DND-41 (cell line): ENCODE results near the gene MAP4K3.

Experiments used
- ATAC-seq: fragments of 200-7000 bp; cut with Tn5 transposase; 3 replicates; pipeline ENCODE4 v1.9.1; 2021; ENCODE audit warnings: low read depth; ENCODE audit not compliant: insufficient read depth
- DNase-seq: peaks from one replicate; pipeline ENCODE4 v3.0.0-alpha.2; 2020
- H2AFZ ChIP-seq: 2 replicates; pipeline ENCODE4 v1.6.0; 2012; ENCODE audit warnings: low read depth, low read length
- H3K27ac ChIP-seq: 2 replicates; pipeline ENCODE4 v1.5.1; 2012; ENCODE audit warnings: low read length, inconsistent platforms
- H3K27me3 ChIP-seq: fragments of 200-600 bp; sonication (generic); 2 replicates; pipeline ENCODE4 v1.6.0; 2012; ENCODE audit warnings: low read length, mild to moderate bottlenecking, inconsistent platforms; ENCODE audit not compliant: insufficient read depth, poor library complexity
- H3K36me3 ChIP-seq: 2 replicates; pipeline ENCODE4 v1.5.1; 2012; ENCODE audit warnings: low read length, inconsistent platforms; ENCODE audit not compliant: insufficient read depth
- H3K4me1 ChIP-seq: 2 replicates; pipeline ENCODE4 v1.5.1; 2012; ENCODE audit warnings: mild to moderate bottlenecking, low read length; ENCODE audit not compliant: insufficient read depth
- H3K4me2 ChIP-seq: 2 replicates; pipeline ENCODE4 v1.6.0; 2012; ENCODE audit warnings: mild to moderate bottlenecking, moderate library complexity, low read length, inconsistent platforms; ENCODE audit not compliant: insufficient read depth
- H3K4me3 ChIP-seq, 2 experiments: fragments of 200-600 bp in 1 of 2; shearing (Covaris generic) in 1 of 2; 2 replicates each; pipeline ENCODE4 v1.5.1; 2012 to 2016; ENCODE audit warnings: inconsistent platforms in 2 of 2, low read length in 2 of 2, mild to moderate bottlenecking in 2 of 2, low read depth in 1 of 2, moderate library complexity in 1 of 2
- H3K79me2 ChIP-seq: 2 replicates; pipeline ENCODE4 v1.6.0; 2012; ENCODE audit warnings: low read length, inconsistent platforms; ENCODE audit not compliant: insufficient read depth
- H3K9ac ChIP-seq: 2 replicates; pipeline ENCODE4 v1.6.0; 2012; ENCODE audit warnings: low read depth, mild to moderate bottlenecking, inconsistent platforms, low read length, moderate library complexity
- H3K9me3 ChIP-seq: 2 replicates; pipeline ENCODE4 v1.5.1; 2012; ENCODE audit warnings: low read length, moderate library complexity, mild to moderate bottlenecking, inconsistent platforms; ENCODE audit not compliant: insufficient read depth, severe bottlenecking
- H4K20me1 ChIP-seq: 2 replicates; pipeline ENCODE4 v1.6.0; 2012; ENCODE audit warnings: low read length; ENCODE audit not compliant: insufficient read depth
- CTCF ChIP-seq: IDR thresholded peaks from 2 replicates; pipeline ENCODE4 v1.5.1; 2012; ENCODE audit warnings: borderline replicate concordance, low read length, moderate library complexity, mild to moderate bottlenecking; ENCODE audit not compliant: poor library complexity, severe bottlenecking; ENCODE audit errors: extremely low read depth
- EZH2 ChIP-seq: IDR thresholded peaks from 3 replicates; pipeline ENCODE4 v1.6.1; 2012; ENCODE audit warnings: borderline replicate concordance, low read depth, mild to moderate bottlenecking, moderate library complexity, low read length, inconsistent platforms; ENCODE audit not compliant: severe bottlenecking

The MAP4K3 gene

GRCh38 chr2:39434233-39434897 is 2.7 kb downstream of the MAP4K3 start:
- Histone ChIP-seq H3K9ac (no peak overlapping the region), H3K36me3 (peaks cover 4% of the 10 kb centered on the region; the same call in 1 of the 2 replicates)

DNA sequence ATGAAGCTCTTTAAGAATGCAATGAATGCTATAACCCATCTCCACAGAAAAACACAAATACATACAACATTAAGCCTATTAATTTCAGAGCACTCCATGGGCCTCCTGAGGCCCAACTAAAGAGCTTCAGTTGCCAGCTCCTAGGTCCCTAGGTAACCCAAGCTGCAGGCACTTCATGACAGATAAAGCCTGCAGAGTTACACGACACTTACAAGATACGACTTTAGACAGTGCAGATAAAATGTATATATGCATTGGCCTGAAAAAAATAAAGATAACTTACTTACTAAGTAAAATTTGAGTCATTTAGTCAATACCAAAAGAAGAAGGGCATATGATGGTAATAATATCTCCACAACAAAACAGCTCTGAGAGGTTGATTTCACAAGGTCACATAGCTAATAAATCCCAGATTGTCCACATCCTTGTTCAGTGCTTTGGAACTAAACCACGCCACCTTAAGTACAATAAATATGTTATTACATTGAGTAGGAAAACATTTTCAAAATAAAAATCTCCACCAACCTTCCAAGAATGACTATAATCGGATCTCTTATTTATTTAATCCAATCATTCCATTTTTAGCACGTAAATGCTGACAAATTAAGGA is 3.4 kb downstream of the MAP4K3 start:
- Histone ChIP-seq H4K20me1 (peaks cover 23% of the 10 kb centered on the region; the same call in 1 of the 2 replicates), H3K27me3 (no peaks in the 10 kb centered on the region), H3K4me2 (peak overlapping the region; percentile 94; the same call in 1 of the 2 replicates), H3K79me2 (peaks cover 86% of the 10 kb centered on the region), H3K36me3 (peaks cover 4% of the 10 kb centered on the region; the same call in 1 of the 2 replicates), H3K4me1 (peaks cover 45% of the 10 kb centered on the region), H3K4me3 (no peak overlapping the region), H3K27ac (no peak overlapping the region), H2AFZ (no peak overlapping the region), H3K9me3 (no peaks in the 10 kb centered on the region), H3K9ac (no peak overlapping the region)
- TF ChIP-seq EZH2 = no peak
- no peak for TF ChIP-seq CTCF
- DNase-seq = no peak
- no peak for ATAC-seq

More at GRCh38 chr2:39434233-39434897, 2.7 kb downstream of the MAP4K3 start:
- no peak for ATAC-seq
- DNase-seq = no peak
- no peak overlapping the region for H3K27ac ChIP-seq
- TF ChIP-seq EZH2 (no peak), CTCF (no peak)
- H4K20me1 ChIP-seq = peaks cover 23% of the 10 kb centered on the region; the same call in 1 of the 2 replicates
- peak overlapping the region; percentile 94 for H3K4me2 ChIP-seq
- H2AFZ ChIP-seq = no peak overlapping the region
- no peaks in the 10 kb centered on the region for H3K9me3 ChIP-seq
- H3K79me2 ChIP-seq = peaks cover 79% of the 10 kb centered on the region
- H3K4me3 ChIP-seq = peak overlapping the region in 1 of 2 experiments; percentile 92; a peak in 2 of 4 replicates
- H3K4me1 ChIP-seq = peaks cover 47% of the 10 kb centered on the region
- no peaks in the 10 kb centered on the region for H3K27me3 ChIP-seq

DNA sequence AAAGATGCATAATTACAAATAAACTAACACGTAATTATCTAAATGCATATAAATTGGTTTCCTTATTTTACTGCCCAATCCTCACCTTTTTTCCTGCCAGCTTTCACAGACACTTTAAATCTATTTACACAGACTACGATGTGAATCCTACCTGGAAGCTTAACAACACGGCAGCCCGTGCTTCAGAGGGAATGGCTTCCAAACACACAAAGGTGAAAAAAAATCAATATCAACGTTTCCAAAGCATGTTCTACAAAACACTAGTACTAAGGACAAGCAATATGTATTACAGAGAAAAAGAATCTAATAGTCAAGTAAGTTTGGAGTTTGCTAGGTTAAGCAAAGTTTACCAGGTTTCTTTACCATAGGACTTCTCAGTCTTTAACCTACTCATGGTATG is 4.4 kb downstream of the MAP4K3 start:
- Histone ChIP-seq H3K79me2 (peaks cover 94% of the 10 kb centered on the region), H3K9me3 (no peaks in the 10 kb centered on the region), H2AFZ (no peak overlapping the region), H3K9ac (no peak overlapping the region), H3K4me1 (peaks cover 37% of the 10 kb centered on the region), H4K20me1 (peaks cover 23% of the 10 kb centered on the region; the same call in 1 of the 2 replicates), H3K36me3 (peaks cover 4% of the 10 kb centered on the region; the same call in 1 of the 2 replicates), H3K27me3 (no peaks in the 10 kb centered on the region), H3K4me2 (peak overlapping the region; percentile 94; the same call in 1 of the 2 replicates), H3K4me3 (no peak overlapping the region), H3K27ac (no peak overlapping the region)
- no peak for DNase-seq
- ATAC-seq = no peak
- TF ChIP-seq EZH2 = no peak
- TF ChIP-seq CTCF = no peak
